BE2C (cell line): ENCODE measurements around the gene MLXIP.

Experiments
- DNase-seq: peaks from one replicate; pipeline ENCODE4 v3.0.0-alpha.2; 2020
- H3K27me3 ChIP-seq: fragments of 250-450 bp; sonication (Bioruptor Pico); 2 replicates; pipeline ENCODE4 v1.5.1; 2020; ENCODE audit warnings: mild to moderate bottlenecking
- H3K36me3 ChIP-seq: fragments of 250-450 bp; sonication (Bioruptor Pico); 2 replicates; pipeline ENCODE4 v1.5.1; 2020; ENCODE audit warnings: mild to moderate bottlenecking
- H3K4me1 ChIP-seq: fragments of 250-450 bp; sonication (Bioruptor Pico); 2 replicates; pipeline ENCODE4 v1.5.1; 2020
- H3K4me3 ChIP-seq: 2 replicates; pipeline ENCODE4 v1.5.1; 2011; ENCODE audit warnings: low read depth, low read length
- H3K9me3 ChIP-seq: fragments of 250-450 bp; sonication (Bioruptor Pico); 2 replicates; pipeline ENCODE4 v1.5.1; 2020
- TF ChIP-seq, protein P1 (sequence below): IDR thresholded peaks from 2 replicates; pipeline ENCODE4 v1.5.1; 2012; ENCODE audit warnings: mild to moderate bottlenecking, low read depth, low read length

MLXIP gene

DNA sequence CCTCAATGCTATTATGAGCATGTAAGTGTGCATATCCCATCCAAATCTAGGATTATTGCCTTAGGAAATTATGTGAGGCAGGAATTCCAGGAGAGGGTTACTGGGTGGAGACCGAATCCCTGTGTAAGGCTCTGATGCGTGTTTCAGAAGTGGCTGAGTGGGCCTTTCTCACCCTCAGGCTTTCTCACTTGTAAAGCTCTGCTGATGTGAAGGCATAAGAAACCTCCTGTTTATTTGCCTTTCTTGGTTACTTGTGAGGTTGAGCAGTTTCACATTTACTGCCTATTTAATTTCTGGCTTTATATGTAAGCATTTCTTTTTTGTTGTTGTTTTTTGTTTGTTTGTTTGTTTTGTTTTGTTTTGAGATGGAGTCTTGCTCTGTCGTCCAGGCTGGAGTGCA is 84.4 kb downstream of the MLXIP start:
- H3K4me1 ChIP-seq, result no peaks in the 10 kb centered on the region
- no peaks in the 10 kb centered on the region for H3K36me3 ChIP-seq
- H3K27me3 ChIP-seq, result no peaks in the 10 kb centered on the region
- TF ChIP-seq, protein P1, sequence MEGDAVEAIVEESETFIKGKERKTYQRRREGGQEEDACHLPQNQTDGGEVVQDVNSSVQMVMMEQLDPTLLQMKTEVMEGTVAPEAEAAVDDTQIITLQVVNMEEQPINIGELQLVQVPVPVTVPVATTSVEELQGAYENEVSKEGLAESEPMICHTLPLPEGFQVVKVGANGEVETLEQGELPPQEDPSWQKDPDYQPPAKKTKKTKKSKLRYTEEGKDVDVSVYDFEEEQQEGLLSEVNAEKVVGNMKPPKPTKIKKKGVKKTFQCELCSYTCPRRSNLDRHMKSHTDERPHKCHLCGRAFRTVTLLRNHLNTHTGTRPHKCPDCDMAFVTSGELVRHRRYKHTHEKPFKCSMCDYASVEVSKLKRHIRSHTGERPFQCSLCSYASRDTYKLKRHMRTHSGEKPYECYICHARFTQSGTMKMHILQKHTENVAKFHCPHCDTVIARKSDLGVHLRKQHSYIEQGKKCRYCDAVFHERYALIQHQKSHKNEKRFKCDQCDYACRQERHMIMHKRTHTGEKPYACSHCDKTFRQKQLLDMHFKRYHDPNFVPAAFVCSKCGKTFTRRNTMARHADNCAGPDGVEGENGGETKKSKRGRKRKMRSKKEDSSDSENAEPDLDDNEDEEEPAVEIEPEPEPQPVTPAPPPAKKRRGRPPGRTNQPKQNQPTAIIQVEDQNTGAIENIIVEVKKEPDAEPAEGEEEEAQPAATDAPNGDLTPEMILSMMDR, result no peak
- no peaks in the 10 kb centered on the region for H3K9me3 ChIP-seq
- DNase-seq, result no peak
- H3K4me3 ChIP-seq, result no peak overlapping the region

DNA sequence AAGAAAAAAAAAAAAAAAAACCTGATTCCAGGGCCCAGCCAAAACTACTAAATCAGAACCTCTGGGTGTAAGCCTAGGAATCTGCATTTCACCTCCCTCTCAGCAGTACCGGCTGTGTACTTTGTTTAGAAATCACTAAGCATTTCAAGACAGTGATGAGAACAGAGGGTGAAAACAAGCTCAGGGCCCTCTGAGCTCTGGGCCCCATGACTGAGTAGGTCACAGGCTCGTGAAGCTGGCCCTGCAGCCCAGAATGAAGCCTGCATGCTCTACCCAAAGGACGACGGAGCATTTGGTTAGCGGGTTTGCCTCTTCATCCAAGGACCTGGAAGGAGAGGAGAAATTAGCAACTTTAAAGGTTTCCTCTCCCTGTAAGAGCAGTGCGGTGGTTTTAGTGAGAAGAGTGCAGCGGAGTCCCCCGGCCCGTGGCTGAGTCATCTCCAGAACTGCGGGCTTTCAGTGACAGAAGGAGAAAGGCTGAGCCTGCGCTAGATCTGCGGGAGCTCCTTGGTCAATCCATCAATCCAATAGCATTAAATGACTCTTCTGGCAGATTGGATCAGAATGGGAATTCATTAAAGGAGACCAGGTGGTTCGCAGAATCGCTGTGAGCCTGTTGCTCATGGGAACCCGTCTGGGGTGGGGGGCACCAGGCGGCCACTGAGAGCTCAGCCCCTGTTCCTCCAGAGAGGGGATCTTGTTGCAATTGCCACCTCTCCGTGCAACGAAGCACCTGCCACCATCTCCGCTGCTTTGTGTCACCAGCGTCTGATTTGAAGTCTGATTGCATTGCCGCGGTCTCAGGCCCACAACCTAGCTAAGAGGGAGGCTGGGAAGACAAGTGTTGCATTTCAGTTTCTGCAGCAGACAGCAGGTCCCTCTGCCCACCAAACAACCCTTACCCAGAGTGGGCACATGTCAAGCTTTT is 88.1 kb downstream of the MLXIP start:
- no peaks in the 10 kb centered on the region for H3K27me3 ChIP-seq
- no peak overlapping the region for H3K4me3 ChIP-seq
- TF ChIP-seq, protein P1, result no peak
- DNase-seq, result no peak
- H3K36me3 ChIP-seq, result no peaks in the 10 kb centered on the region
- no peaks in the 10 kb centered on the region; the same call in 1 of the 2 replicates for H3K9me3 ChIP-seq
- H3K4me1 ChIP-seq, result no peaks in the 10 kb centered on the region

DNA sequence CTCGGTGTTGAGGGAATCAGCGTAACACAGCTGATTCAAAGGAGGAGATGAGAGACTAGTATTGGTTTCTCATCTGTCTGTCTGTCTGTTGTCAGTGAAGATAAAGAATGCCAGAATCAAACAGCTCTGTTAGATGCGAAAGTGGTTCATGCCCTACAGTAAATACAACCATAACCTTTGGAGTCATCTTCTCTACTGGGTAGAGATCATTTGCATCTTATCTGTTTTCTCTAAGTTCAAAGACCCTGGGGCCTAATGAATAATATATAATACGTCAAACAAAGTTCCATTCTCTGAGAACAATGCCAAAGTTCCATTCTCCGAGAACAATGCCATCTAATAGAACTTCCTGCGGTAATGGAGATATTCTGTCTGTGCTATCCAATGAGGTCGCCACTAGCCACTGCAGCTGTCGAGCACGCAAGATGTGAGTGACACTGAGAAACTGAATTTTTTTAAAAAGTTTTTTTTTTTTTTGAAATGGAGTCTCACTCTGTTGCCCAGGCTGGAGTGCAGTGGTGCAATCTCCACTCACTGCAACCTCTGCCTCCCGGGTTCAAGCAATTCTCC is 88.9 kb downstream of the MLXIP start:
- TF ChIP-seq, protein P1, result no peak
- Histone ChIP-seq H3K4me3 (no peak overlapping the region), H3K9me3 (no peaks in the 10 kb centered on the region; the same call in 1 of the 2 replicates), H3K27me3 (no peaks in the 10 kb centered on the region), H3K36me3 (no peaks in the 10 kb centered on the region), H3K4me1 (no peaks in the 10 kb centered on the region)
- DNase-seq, result no peak

DNA sequence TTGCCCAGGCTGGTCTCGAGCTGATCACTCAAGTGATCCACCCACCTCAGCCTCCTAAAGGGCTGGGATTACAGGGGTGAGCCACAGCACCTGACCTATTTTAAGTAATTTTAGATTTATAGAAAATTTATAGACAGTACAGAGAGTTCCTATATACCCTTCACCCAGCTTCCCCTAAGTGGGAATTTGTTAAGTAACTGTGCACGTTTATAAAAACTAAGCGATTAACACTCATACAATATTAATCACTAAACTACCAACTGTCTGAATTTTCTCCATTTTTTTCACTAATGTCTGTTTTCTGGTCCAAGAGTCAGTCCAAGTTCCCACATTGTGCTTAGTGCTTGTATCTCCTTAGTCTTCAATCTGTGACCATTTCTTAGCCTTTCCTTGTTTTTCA is 89.9 kb downstream of the MLXIP start:
- Histone ChIP-seq H3K36me3 (no peaks in the 10 kb centered on the region), H3K4me3 (no peak overlapping the region), H3K9me3 (no peaks in the 10 kb centered on the region; the same call in 1 of the 2 replicates), H3K4me1 (no peaks in the 10 kb centered on the region), H3K27me3 (no peaks in the 10 kb centered on the region)
- no peak for DNase-seq
- TF ChIP-seq, protein P1, result no peak

DNA sequence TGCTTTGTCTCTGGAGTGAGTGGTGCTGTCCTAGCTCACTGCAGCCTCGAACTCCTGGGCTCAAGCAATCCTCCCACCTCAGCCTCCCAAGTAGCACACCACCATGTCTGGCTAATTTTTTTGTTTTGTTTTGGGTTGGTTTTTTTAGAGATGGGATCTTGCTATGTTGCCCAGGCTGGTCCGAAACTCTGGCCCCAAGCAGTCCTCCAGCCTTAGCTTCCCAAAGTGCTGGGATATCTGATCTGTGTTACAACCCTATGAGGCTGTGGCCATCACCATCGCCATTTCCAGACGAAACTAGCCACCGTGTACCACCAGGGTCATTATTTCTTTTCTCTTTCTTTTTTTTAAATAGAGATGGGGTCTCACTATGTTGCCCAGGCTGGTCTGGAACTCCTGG is 92.8 kb downstream of the MLXIP start:
- TF ChIP-seq, protein P1, result no peak

More for the DNA sequence above, 92.8 kb downstream of the MLXIP start:
- no peak overlapping the region for H3K4me3 ChIP-seq
- H3K4me1 ChIP-seq, result no peaks in the 10 kb centered on the region
- H3K9me3 ChIP-seq, result no peaks in the 10 kb centered on the region; the same call in 1 of the 2 replicates
- H3K27me3 ChIP-seq, result no peaks in the 10 kb centered on the region
- DNase-seq, result no peak
- H3K36me3 ChIP-seq, result no peaks in the 10 kb centered on the region
